ENCODE results near the gene WFDC12.

Gene WFDC12

DNA sequence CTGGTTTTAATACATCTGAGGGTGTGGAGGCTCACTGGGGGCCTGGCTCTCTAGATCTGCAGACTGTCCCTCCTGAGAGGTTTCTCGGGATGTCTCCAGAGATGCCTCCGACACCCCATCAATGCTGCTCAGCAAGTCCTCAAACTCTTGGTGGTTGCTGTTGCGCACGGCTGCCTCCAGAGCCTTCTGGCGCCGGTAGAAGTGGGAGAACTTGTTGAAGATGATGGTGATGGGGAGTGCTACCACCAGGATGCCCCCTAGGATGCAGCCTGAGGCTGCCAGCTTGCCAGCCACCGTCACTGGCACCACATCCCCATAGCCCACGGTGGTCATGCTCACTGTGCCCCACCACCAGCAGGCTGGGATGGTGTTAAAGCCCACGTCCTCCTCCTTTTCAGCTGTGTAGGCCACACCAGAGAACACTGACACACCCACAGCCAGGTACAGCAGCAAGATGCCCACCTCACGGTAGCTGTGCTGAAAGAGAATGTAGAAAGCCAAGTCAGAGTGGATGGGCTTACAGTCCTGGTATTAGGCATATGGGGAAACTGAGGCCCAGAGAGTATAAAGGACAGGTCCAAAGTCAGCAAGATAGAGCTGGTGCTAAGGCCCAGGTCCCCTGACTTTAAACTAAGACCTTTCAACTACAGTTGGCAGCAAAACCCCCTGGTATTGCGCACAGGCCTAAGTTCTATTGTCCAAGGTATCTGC, 29.2 kb downstream of the WFDC12 start:
- no peak for DNase-seq (ENCODE audit: extremely low spot score, insufficient read length, low read depth)
- no peak for FAIRE-seq

DNA sequence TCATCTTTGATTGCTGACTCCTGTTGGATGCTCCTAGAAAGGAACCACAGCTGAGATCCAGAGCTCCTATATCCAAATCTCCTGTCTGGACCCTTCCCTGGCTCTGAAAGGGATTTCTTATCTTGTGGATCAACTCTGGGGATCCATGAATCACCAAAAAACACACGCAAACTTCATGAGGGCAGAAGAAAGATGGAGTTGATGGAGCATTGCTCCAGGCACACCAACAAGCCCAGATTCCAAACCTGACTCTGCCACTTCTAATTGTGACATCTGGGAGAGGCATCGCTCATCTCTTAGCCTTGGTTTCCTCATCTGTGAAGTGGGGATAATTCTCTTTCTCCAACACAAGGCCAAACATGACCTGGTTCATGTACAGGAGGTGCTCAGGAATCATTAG, 30.1 kb downstream of the WFDC12 start:
- FAIRE-seq = no peak
- DNase-seq (ENCODE audit: extremely low spot score, insufficient read length, low read depth) = no peak

GRCh38 chr20:45092898-45093297, 31.4 kb downstream of the WFDC12 start:
- FAIRE-seq = no peak

GRCh38 chr20:45091366-45091765, 32.9 kb downstream of the WFDC12 start:
- FAIRE-seq = no peak
- no peak for DNase-seq (ENCODE audit: extremely low spot score, insufficient read length, low read depth)

More at GRCh38 chr20:45092898-45093297, 31.4 kb downstream of the WFDC12 start:
- no peak for DNase-seq (ENCODE audit: extremely low spot score, insufficient read length, low read depth)

GRCh38 chr20:45090481-45090880, 33.8 kb downstream of the WFDC12 start:
- DNase-seq (ENCODE audit: extremely low spot score, insufficient read length, low read depth) (no peak), FAIRE-seq (no peak)

GRCh38 chr20:45088247-45088646, 36.0 kb downstream of the WFDC12 start:
- DNase-seq (ENCODE audit: extremely low spot score, insufficient read length, low read depth) (no peak), FAIRE-seq (no peak)

DNA sequence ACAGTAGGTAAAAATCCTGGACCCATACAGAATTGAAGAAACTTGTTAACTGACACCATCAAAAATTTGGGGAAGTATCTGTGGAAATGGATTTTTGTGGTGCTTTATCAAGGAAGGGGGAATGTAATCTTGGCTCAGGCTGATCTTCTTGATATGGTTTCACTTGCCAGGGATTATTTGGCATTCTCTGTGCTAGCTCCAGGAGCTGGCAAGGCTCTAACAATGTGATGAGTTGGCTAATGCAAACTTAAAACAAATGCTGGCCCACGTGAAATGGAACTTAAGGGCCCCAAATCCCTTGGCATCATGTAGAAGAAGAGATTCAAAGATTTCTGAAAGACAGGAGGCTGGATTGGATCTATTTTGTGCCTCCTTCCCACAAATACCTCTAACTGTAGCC, 36.5 kb downstream of the WFDC12 start:
- DNase-seq (ENCODE audit: extremely low spot score, insufficient read length, low read depth) (no peak), FAIRE-seq (no peak)

DNA sequence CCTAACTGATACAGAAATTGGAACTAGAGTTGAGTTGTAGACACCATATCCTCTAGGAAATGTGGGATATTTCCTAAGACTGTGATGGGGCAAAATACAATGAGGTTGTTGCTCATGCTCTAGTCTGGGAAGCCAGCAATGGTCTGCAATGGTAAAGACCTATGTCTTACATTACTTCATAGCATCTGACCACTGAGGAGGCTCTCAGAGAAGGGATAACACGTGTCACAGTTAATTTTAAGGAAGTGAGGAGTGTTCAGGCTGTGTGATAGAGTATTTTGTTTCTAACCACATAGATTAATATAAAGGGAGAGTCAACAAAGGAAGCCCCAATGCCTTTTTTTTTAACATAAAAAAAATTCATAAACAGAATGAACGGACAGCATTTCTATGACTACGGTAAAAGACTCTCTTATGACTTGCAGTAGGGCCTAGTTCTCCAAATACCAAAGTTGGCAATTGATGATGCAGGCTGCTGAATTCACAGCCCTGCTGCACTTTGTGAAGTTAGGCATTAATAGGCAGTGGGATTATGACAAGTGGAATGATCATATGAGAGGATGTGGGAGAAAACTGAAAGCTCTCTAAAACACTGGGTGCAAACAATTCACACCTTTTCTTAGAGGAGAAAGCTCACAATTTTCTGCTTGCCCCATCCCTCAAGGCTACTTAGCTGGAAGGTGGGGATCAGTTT, 37.0 kb downstream of the WFDC12 start:
- DNase-seq (ENCODE audit: extremely low spot score, insufficient read length, low read depth) (no peak), FAIRE-seq (no peak)

GRCh38 chr20:45085867-45086266, 38.4 kb downstream of the WFDC12 start:
- FAIRE-seq (no peak), DNase-seq (ENCODE audit: extremely low spot score, insufficient read length, low read depth) (no peak)

GRCh38 chr20:45085289-45085688, 39.0 kb downstream of the WFDC12 start:
- no peak for FAIRE-seq
- DNase-seq (ENCODE audit: extremely low spot score, insufficient read length, low read depth) = no peak

- FAIRE-seq (no peak), DNase-seq (ENCODE audit: extremely low spot score, insufficient read length, low read depth) (no peak)
Observed at GRCh38 chr20:45083127-45083526, 41.1 kb downstream of the WFDC12 start.

DNA sequence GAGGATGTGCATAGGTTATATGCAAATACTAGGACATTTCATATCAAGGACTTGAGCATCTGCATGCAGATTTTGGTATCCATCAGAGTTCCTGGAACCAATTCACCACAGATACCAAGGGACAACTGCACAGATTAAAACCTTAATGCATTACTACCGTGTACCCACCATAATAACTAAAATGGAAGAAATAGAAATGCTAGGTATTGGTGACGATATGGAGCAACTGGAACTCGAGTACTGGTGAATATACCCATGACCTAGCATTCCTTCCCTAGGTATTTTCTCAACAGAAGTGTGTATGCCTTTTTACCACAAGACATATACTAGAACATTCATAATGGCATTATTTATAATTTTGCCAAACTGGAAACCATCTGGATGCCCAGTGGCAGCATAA, 41.8 kb downstream of the WFDC12 start:
- no peak for FAIRE-seq
- DNase-seq (ENCODE audit: extremely low spot score, insufficient read length, low read depth) = no peak

- FAIRE-seq = no peak
- DNase-seq (ENCODE audit: extremely low spot score, insufficient read length, low read depth) = no peak
Observed at GRCh38 chr20:45080867-45081624, 43.2 kb downstream of the WFDC12 start.

DNA sequence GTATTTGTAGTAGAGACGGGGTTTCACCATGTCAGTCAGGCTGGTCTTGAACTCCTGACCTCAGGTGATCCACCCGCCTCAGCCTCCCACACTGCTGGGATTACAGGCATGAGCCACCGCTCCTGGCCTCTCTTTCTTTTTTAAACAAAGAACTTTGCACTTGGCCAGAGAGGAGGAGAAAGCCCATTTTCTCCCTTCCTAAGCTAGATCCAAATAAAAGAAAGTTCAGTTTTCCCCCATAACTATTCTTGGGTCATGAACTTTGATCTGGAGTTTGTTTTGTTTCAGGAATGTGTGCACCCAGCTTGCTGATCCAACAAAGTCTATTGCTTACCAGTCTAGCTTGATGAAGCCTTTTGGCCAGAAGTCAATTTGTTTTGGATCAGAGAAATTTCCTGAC, 46.7 kb downstream of the WFDC12 start:
- FAIRE-seq (no peak), DNase-seq (ENCODE audit: extremely low spot score, insufficient read length, low read depth) (no peak)
